Upper lobe of right lung (tissue), 1 donor: Measurements from ENCODE around the gene EML1. TPM values are rescaled to one million over a fixed set of nuclear protein-coding genes. Genes with fewer than 3 reads are reported as not detected.

Source experiments
- ATAC-seq: fragments of 200-7000 bp; cut with Tn5 transposase; one replicate; pipeline ENCODE4 v1.9.1; 2020; ENCODE audit warnings: mild to moderate bottlenecking, moderate library complexity
- DNase-seq: peaks from one replicate; pipeline ENCODE4 v3.0.0-alpha.2; 2020
- H3K27ac ChIP-seq: fragments of 200-600 bp; one replicate; pipeline ENCODE4 v1.8.0; 2022
- H3K27me3 ChIP-seq: fragments of 200-600 bp; one replicate; pipeline ENCODE4 v1.8.0; 2022; ENCODE audit warnings: mild to moderate bottlenecking
- H3K36me3 ChIP-seq: fragments of 200-600 bp; one replicate; pipeline ENCODE4 v1.8.0; 2022
- H3K4me1 ChIP-seq: fragments of 200-600 bp; one replicate; pipeline ENCODE4 v1.8.0; 2022
- H3K4me3 ChIP-seq: fragments of 200-600 bp; one replicate; pipeline ENCODE4 v1.8.0; 2022; ENCODE audit warnings: mild to moderate bottlenecking
- H3K9me3 ChIP-seq: fragments of 200-600 bp; one replicate; pipeline ENCODE4 v1.8.0; 2022
- CTCF ChIP-seq: fragments of 200-600 bp; IDR thresholded peaks from one replicate; pipeline ENCODE4 v1.8.0; 2022; ENCODE audit warnings: antibody characterized with exemption
- intact Hi-C: fragments of 100-400 bp; cut with DNase I; formaldehyde crosslinking; loops from one replicate; pipeline ENCODE4 v1.11.0; 2022
- total RNA-seq: library from RNA; stranded (reverse); fragmentation: NEBNext Ultra II Directional; extraction: Animal tissue kit (Norgen Biotek cat#: 25700); gene quantifications from one replicate; pipeline ENCODE4 v1.2.1, GENCODE V29; 2021
- donor health status: DM: no; HTN: yes; CAD: no; lungs with severe emphysema.

The EML1 gene
- total RNA-seq, 1 donor from 2014 or later, result 42.2 TPM

GRCh38 chr14:99971087-99971940, 178.1 kb downstream of the EML1 start:
- TF ChIP-seq CTCF, result no peak
- ATAC-seq (peak; percentile 97), DNase-seq (peak; percentile 90)
- H3K4me3 ChIP-seq, result peak overlapping the region; percentile 77
- no peaks in the 10 kb centered on the region for H3K9me3 ChIP-seq
- H3K4me1 ChIP-seq, result no peaks in the 10 kb centered on the region
- no peaks in the 10 kb centered on the region for H3K36me3 ChIP-seq
- intact Hi-C loops, result no loop called here
- no peaks in the 10 kb centered on the region for H3K27me3 ChIP-seq
- peak overlapping the region; percentile 60 for H3K27ac ChIP-seq

GRCh38 chr14:99971941-99972747, 178.9 kb downstream of the EML1 start:
- ATAC-seq (peak; percentile 1), DNase-seq (peak; percentile 71)
- no peaks in the 10 kb centered on the region for H3K36me3 ChIP-seq
- peak overlapping the region; percentile 68 for H3K27ac ChIP-seq
- TF ChIP-seq CTCF, result no peak
- H3K27me3 ChIP-seq, result no peaks in the 10 kb centered on the region
- peak overlapping the region; percentile 77 for H3K4me3 ChIP-seq
- intact Hi-C loops, result no loop called here
- no peaks in the 10 kb centered on the region for H3K9me3 ChIP-seq
- no peaks in the 10 kb centered on the region for H3K4me1 ChIP-seq

GRCh38 chr14:99972748-99973466, 179.7 kb downstream of the EML1 start:
- peak overlapping the region; percentile 68 for H3K27ac ChIP-seq
- H3K4me3 ChIP-seq, result peak overlapping the region; percentile 77
- H3K4me1 ChIP-seq, result no peaks in the 10 kb centered on the region
- TF ChIP-seq CTCF, result no peak
- H3K9me3 ChIP-seq, result no peaks in the 10 kb centered on the region
- ATAC-seq (no peak), DNase-seq (no peak)
- no peaks in the 10 kb centered on the region for H3K36me3 ChIP-seq
- no peaks in the 10 kb centered on the region for H3K27me3 ChIP-seq
- intact Hi-C loops, result no loop called here

GRCh38 chr14:99975190-99975589, 182.0 kb downstream of the EML1 start:
- no peak overlapping the region for H3K27ac ChIP-seq
- no peak overlapping the region for H3K4me3 ChIP-seq
- ATAC-seq (no peak), DNase-seq (no peak)
- H3K27me3 ChIP-seq, result no peaks in the 10 kb centered on the region
- no peak for TF ChIP-seq CTCF
- H3K9me3 ChIP-seq, result no peaks in the 10 kb centered on the region
- H3K4me1 ChIP-seq, result no peaks in the 10 kb centered on the region
- intact Hi-C loops, result no loop called here
- H3K36me3 ChIP-seq, result no peaks in the 10 kb centered on the region

GRCh38 chr14:99976021-99976420, 182.8 kb downstream of the EML1 start:
- Histone ChIP-seq H3K9me3 (no peaks in the 10 kb centered on the region), H3K36me3 (no peaks in the 10 kb centered on the region), H3K4me3 (no peak overlapping the region), H3K27me3 (no peaks in the 10 kb centered on the region), H3K27ac (no peak overlapping the region), H3K4me1 (no peaks in the 10 kb centered on the region)
- ATAC-seq (no peak), DNase-seq (no peak)
- TF ChIP-seq CTCF, result no peak
- intact Hi-C loops, result no loop called here
